ENCODE data around the gene TIPRL.

GRCh38 chr1:168159979-168160378 lies 18.8 kb upstream of the TIPRL start:
- TF ChIP-seq CTCF (IDR thresholded peaks at IDR 0.05) (no peak), POLR2A (IDR thresholded peaks at IDR 0.05) (no peak), EP300 (IDR thresholded peaks at IDR 0.05) (no peak)
